CD8-positive, alpha-beta memory T cell (primary cell): ENCODE measurements around the gene ULK3. TPM values are rescaled to one million over a fixed set of nuclear protein-coding genes. Genes with fewer than 3 reads are reported as not detected.
A peak's percentile ranks its signal among the peaks of the same experiment; 100 is the strongest.

Experiments
- CTCF ChIA-PET: fragments of 350-600 bp; sonication (Branson Sonifier 250); formaldehyde crosslinking; loops from one replicate; lab custom pipeline; 2021; ENCODE audit warnings: antibody characterized with exemption; lab: Charles Lee
- POLR2A ChIA-PET: fragments of 350-600 bp; sonication (Branson Sonifier 250); formaldehyde crosslinking; loops from one replicate; lab custom pipeline; 2021; ENCODE audit warnings: antibody characterized with exemption; lab: Charles Lee
- DNase-seq, 5 donors: peaks; one replicate each; pipeline versions ENCODE4 v3.0.0 to v3.0.0-alpha.2; 2020 to 2022; ENCODE audit warnings: mixed read lengths in 1 of 5
- H3K27ac ChIP-seq: one replicate; pipeline ENCODE4 v1.7.0; 2013; ENCODE audit warnings: low read depth, mild to moderate bottlenecking, low read length, moderate library complexity
- H3K27me3 ChIP-seq: 2 replicates; pipeline ENCODE4 v1.7.0; 2013; ENCODE audit warnings: low read length, mild to moderate bottlenecking; ENCODE audit not compliant: insufficient read depth, poor library complexity, severe bottlenecking
- H3K36me3 ChIP-seq: 2 replicates; pipeline ENCODE4 v1.7.0; 2013; ENCODE audit warnings: mild to moderate bottlenecking, low read length, moderate library complexity; ENCODE audit not compliant: insufficient read depth
- H3K4me1 ChIP-seq: 2 replicates; pipeline ENCODE4 v1.7.0; 2013; ENCODE audit warnings: mild to moderate bottlenecking, low read length, moderate library complexity; ENCODE audit not compliant: insufficient read depth
- H3K4me3 ChIP-seq: 2 replicates; pipeline ENCODE4 v1.7.0; 2013; ENCODE audit warnings: mild to moderate bottlenecking, low read length
- H3K9me3 ChIP-seq: 2 replicates; pipeline ENCODE4 v1.7.0; 2013; ENCODE audit warnings: mild to moderate bottlenecking, low read length
- H3K27ac Mint-ChIP-seq, 8 donors: one replicate each; pipeline ENCODE4 v1.8.0; 2020 to 2021; ENCODE audit warnings: mixed read lengths in 8 of 8, mild to moderate bottlenecking in 6 of 8, inconsistent platforms in 3 of 8, moderate library complexity in 3 of 8
- H3K27me3 Mint-ChIP-seq, 2 donors: one replicate each; pipeline ENCODE4 v1.8.0; 2020 to 2021; ENCODE audit warnings: mixed read lengths in 2 of 2, mild to moderate bottlenecking in 1 of 2, moderate library complexity in 1 of 2
- H3K36me3 Mint-ChIP-seq, 3 donors: one replicate each; pipeline ENCODE4 v1.8.0; 2020 to 2021; ENCODE audit warnings: mixed read lengths in 3 of 3, inconsistent platforms in 1 of 3, mild to moderate bottlenecking in 1 of 3
- H3K4me1 Mint-ChIP-seq, 3 donors: one replicate each; pipeline ENCODE4 v1.8.0; 2020 to 2021; ENCODE audit warnings: mixed read lengths in 3 of 3, inconsistent platforms in 1 of 3, mild to moderate bottlenecking in 1 of 3
- H3K4me3 Mint-ChIP-seq, 7 donors: one replicate each; pipeline ENCODE4 v1.8.0; 2020 to 2021; ENCODE audit warnings: mixed read lengths in 7 of 7, mild to moderate bottlenecking in 6 of 7, moderate library complexity in 4 of 7, inconsistent platforms in 2 of 7
- H3K9me3 Mint-ChIP-seq, 5 donors: one replicate each; pipeline ENCODE4 v1.8.0; 2020 to 2022; ENCODE audit warnings: mixed read lengths in 5 of 5, mild to moderate bottlenecking in 3 of 5, moderate library complexity in 2 of 5, inconsistent platforms in 1 of 5
- polyA plus RNA-seq: library from polyadenylated mRNA; unstranded; fragments of 300-500 nt; fragmentation: Illumina TruSeq; gene quantifications from one replicate; pipeline ENCODE4 v1.2.3, GENCODE V29; 2021
- total RNA-seq, 2 experiments: library from RNA; stranded (reverse); gene quantifications; one replicate each; pipeline ENCODE4 v1.2.3, GENCODE V29; 2021

ULK3 gene
- total and polyA plus RNA-seq, 3 experiments from 2014 or later: 43.1 to 60.1 (median 53.9) TPM

DNA sequence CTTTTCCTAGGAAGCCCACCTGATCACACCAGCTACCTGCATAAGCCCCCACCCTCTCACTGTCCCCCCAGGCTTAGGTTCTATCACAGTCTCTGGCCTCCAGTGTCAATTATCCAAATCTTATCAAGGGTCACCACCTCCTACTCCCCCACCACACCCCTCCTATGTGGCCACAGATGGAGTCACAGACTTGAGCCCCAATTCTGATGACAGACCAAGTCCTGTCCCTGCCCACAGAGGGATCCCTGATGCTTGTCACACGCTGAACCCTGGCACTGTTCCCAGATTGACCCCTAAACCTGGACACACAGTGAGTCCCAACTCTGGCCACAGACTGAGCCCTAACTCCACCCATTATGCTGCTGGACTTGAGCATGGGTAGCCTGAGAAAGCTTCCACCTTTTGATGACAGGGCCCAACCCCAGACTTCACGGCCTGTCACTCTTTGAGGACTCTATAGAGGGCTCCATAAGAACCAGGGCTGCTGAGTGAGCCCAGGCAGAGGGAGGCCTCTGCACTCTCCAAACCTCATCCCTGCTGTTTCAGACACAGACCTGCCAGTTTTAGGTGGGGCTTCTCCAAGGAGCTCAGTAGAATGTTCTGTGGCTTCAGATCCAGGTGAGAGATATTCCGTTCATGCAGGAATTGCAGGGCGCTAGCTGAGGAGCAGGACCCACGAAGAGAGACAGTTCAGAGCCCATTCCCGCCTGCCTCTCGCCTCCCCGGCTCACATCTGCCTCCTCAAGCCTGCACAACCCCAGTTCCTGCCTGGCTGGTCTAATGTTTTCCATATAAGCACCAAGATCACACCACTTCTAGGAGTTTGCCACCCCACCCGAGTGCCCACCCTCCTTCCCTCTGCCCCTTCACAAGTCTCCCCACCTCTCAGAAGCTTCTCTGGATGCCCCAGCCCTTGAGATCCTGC, 1.8 kb downstream of the ULK3 start:
- POLR2A ChIA-PET: interaction anchor here (0.5 to 0.6 kb wide), 2 partner anchors 10 to 102 kb away, joined by 3 to 5 read pairs; no protein-coding TSS in a partner anchor
- Mint-ChIP-seq H3K27me3 (no peaks in the 10 kb centered on the region), H3K27ac (peak overlapping the region in 6 of 8 donors; percentile 32 to 80 (median 68)), H3K4me1 (peaks cover 44 to 56% (median 46%) of the 10 kb centered on the region in 3 donors), H3K36me3 (peaks cover 0 to 43% (median 0%) of the 10 kb centered on the region in 3 donors), H3K9me3 (no peaks in the 10 kb centered on the region), H3K4me3 (peak overlapping the region; percentile 83 to 96 (median 88))
- DNase-seq: no peak
- no peak overlapping the region for H3K4me3 ChIP-seq
- no peaks in the 10 kb centered on the region for H3K36me3 ChIP-seq
- no peaks in the 10 kb centered on the region for H3K27me3 ChIP-seq
- no peaks in the 10 kb centered on the region for H3K9me3 ChIP-seq
- H3K4me1 ChIP-seq: peaks cover 48% of the 10 kb centered on the region
- CTCF ChIA-PET: interaction anchor here (1.2 to 3.8 kb wide), 7 partner anchors 14 to 109 kb away, joined by 3 to 44 read pairs (median 5); no protein-coding TSS in a partner anchor
- H3K27ac ChIP-seq: no peak overlapping the region

DNA sequence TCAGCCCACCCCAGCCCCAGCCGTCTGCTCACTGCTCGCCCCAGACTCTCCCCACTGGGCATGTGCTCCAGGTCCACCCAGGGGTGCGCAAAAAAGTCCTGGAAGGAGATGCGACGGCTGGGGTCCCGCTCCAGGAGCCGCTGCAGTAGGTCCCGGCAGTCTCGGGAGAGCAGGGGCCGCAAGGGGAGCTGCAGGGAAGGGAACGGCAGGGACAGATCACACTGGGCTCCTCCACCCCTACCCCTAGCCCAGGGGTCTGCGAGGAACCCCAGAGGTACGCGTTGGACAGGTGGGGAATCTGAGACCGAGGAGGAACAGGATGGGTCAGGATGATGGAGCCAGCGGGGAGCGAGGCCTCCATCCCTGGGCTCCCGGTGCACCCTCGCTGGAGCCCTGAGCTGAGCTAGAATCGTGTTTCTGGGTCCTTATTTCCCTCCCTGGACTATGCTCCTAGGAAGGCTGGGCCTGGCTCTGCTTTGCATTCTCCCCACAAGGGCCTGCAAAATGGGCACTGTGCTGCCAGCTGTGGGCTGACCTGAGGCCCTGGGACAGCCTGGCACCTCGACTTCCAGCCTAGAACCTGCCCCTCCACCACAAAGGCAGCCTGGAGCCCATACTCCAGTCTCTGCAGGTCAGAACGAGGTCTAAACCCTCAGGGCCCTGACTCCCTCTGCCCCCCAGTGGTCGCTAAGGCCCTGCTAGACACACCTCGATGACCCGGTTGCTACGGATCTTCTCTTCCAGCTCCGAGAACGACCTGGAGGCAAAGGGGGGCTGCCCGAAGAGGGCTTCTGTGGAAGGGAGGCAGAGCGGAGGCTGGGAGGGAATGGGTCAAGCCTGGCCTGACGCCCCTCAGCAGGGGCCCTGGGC, 3.2 kb downstream of the ULK3 start:
- ChIA-PET POLR2A (no interaction called here), CTCF (interaction anchor here (1.2 to 1.7 kb wide), 3 partner anchors 12 to 62 kb away, joined by 4 to 5 read pairs (median 5); no protein-coding TSS in a partner anchor)
- H3K27me3 ChIP-seq: no peaks in the 10 kb centered on the region
- H3K9me3 ChIP-seq: no peaks in the 10 kb centered on the region
- H3K4me1 ChIP-seq: peaks cover 34% of the 10 kb centered on the region
- peaks cover 33 to 45% (median 35%) of the 10 kb centered on the region in 3 donors for H3K4me1 Mint-ChIP-seq
- no peak for DNase-seq
- peak overlapping the region in 2 of 7 donors; percentile 15 to 39 for H3K4me3 Mint-ChIP-seq
- H3K9me3 Mint-ChIP-seq: no peaks in the 10 kb centered on the region
- H3K27ac ChIP-seq: no peak overlapping the region
- peak overlapping the region in 2 of 8 donors; percentile 12 to 24 for H3K27ac Mint-ChIP-seq
- H3K36me3 ChIP-seq: no peaks in the 10 kb centered on the region
- no peak overlapping the region for H3K4me3 ChIP-seq
- H3K36me3 Mint-ChIP-seq: peaks cover 0 to 42% (median 2%) of the 10 kb centered on the region in 3 donors
- no peaks in the 10 kb centered on the region for H3K27me3 Mint-ChIP-seq

DNA sequence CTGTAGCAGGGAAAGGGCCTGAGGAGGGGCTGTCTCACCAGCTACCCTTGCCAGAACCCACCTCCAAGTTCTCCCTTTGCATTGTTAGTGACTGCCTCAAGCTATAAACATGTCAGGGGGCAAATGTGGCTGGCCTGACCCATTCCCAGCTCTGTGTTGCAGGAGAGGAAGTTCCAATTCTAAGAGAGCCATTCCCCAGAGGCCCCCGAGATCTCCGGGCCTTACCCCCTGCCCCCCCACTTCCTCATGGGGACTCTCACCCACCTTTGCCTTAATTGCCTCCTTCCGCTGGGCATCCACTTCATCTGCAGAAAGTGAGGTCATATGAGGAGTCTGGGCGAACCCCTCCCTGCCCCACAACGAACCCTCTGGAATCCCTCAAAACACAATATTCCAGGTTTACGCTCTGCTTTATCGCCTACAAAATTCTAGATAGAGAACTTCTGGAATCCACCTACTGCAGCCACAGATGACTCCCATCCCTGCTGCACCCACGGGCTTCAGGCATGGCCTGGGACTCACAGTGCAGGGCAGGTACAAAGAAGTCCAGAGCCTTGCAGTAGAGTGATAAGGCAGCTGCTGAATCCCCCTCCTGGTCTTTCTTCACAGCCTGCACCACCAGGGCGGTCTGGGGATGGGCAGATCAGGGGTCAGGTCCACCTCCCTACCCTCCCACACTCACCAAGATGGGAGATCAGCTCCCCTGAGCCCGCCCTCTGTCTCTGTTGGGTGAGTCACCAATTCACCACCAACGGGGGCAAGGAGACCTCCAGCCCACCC, 4.0 kb downstream of the ULK3 start:
- Mint-ChIP-seq H3K4me3 (no peak overlapping the region), H3K27me3 (no peaks in the 10 kb centered on the region), H3K4me1 (peaks cover 27 to 37% (median 28%) of the 10 kb centered on the region in 3 donors), H3K9me3 (no peaks in the 10 kb centered on the region), H3K27ac (peak overlapping the region in 1 of 8 donors; percentile 72), H3K36me3 (peaks cover 0 to 42% (median 2%) of the 10 kb centered on the region in 3 donors)
- H3K9me3 ChIP-seq: no peaks in the 10 kb centered on the region
- ChIA-PET CTCF (interaction anchor here (1.0 to 1.7 kb wide), 3 partner anchors 10 to 68 kb away, joined by 3 to 7 read pairs (median 4); no protein-coding TSS in a partner anchor), POLR2A (no interaction called here)
- H3K36me3 ChIP-seq: no peaks in the 10 kb centered on the region
- H3K27me3 ChIP-seq: no peaks in the 10 kb centered on the region
- no peak overlapping the region for H3K4me3 ChIP-seq
- H3K27ac ChIP-seq: no peak overlapping the region
- peaks cover 26% of the 10 kb centered on the region for H3K4me1 ChIP-seq
- no peak for DNase-seq

DNA sequence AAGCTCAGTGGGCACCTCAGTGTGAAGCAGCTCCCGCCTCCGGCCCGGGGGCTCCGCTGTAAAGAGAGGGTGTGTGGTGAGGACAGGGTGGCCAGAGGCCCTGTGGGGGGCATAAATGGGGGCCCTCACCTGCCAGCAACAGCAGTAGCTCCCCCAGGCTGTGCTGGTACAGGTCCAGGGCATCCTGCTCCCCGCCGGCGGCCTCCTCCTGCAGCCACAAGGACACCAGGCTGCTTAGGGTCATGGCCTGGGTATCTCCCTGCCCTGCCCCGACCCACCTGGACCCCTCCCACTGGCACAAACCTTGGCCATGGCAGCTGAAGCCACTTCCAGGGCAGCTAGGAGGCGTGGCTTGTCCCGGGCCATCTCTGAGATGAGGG, 4.8 kb downstream of the ULK3 start:
- POLR2A ChIA-PET: no interaction called here
- Histone ChIP-seq H3K4me1 (peaks cover 19% of the 10 kb centered on the region), H3K36me3 (no peaks in the 10 kb centered on the region), H3K27ac (no peak overlapping the region), H3K27me3 (no peaks in the 10 kb centered on the region), H3K9me3 (no peaks in the 10 kb centered on the region), H3K4me3 (no peak overlapping the region)
- CTCF ChIA-PET: interaction anchor here (1.0 to 3.5 kb wide), 4 partner anchors 9 to 67 kb away, joined by 3 to 16 read pairs (median 6); no protein-coding TSS in a partner anchor
- H3K36me3 Mint-ChIP-seq: peaks cover 0 to 42% (median 2%) of the 10 kb centered on the region in 3 donors
- no peaks in the 10 kb centered on the region for H3K9me3 Mint-ChIP-seq
- no peak for DNase-seq
- H3K4me1 Mint-ChIP-seq: peaks cover 22 to 29% (median 24%) of the 10 kb centered on the region in 3 donors
- no peak overlapping the region for H3K27ac Mint-ChIP-seq
- no peak overlapping the region for H3K4me3 Mint-ChIP-seq
- no peaks in the 10 kb centered on the region for H3K27me3 Mint-ChIP-seq

DNA sequence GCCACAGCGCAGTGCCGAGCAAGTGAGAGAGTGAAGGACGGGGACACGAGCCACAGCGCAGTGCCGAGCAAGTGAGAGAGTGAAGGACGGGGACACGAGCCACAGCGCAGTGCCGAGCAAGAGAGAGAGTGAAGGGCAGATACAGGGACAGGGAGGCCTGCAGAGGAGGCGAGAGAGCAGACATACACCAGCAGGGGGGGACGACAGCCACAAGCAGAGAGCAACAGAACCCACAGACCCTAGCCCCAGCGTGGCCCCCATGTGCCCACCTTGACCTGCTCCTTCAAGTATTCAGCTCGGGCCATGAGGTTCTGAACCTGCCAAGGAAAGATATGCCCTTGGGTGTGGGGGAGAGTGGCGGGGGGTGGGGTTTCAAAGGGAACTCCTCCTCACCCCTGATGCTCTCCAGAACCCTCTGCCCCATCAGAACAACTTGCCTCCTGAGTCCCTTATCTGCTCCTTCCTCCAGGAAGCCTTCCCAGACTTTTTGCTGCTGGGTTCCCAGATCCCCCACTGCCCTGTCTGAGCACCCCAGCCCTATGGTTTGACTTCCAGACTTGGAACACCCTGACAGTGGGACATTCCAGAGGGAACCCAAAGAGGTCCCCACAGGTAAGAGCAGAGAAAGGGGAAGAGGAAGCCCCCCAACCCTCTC, 5.3 kb downstream of the ULK3 start:
- peaks cover 18% of the 10 kb centered on the region for H3K4me1 ChIP-seq
- H3K4me1 Mint-ChIP-seq: peaks cover 22 to 25% (median 23%) of the 10 kb centered on the region in 3 donors
- H3K4me3 ChIP-seq: no peak overlapping the region
- no peaks in the 10 kb centered on the region for H3K9me3 ChIP-seq
- H3K36me3 Mint-ChIP-seq: peaks cover 0 to 41% (median 2%) of the 10 kb centered on the region in 3 donors
- H3K36me3 ChIP-seq: no peaks in the 10 kb centered on the region
- no peaks in the 10 kb centered on the region for H3K27me3 Mint-ChIP-seq
- no peak for DNase-seq
- H3K27ac Mint-ChIP-seq: peak overlapping the region in 2 of 8 donors; percentile 17 to 88
- no peaks in the 10 kb centered on the region for H3K9me3 Mint-ChIP-seq
- peak overlapping the region in 1 of 7 donors; percentile 77 for H3K4me3 Mint-ChIP-seq
- no peak overlapping the region for H3K27ac ChIP-seq
- POLR2A ChIA-PET: interaction anchor here (0.6 kb wide), 2 partner anchors 44 to 56 kb away, joined by 3 to 7 read pairs; no protein-coding TSS in a partner anchor
- CTCF ChIA-PET: interaction anchor here (1.6 to 3.5 kb wide), 2 partner anchors 64 to 66 kb away, joined by 7 to 16 read pairs; no protein-coding TSS in a partner anchor
- no peaks in the 10 kb centered on the region for H3K27me3 ChIP-seq

DNA sequence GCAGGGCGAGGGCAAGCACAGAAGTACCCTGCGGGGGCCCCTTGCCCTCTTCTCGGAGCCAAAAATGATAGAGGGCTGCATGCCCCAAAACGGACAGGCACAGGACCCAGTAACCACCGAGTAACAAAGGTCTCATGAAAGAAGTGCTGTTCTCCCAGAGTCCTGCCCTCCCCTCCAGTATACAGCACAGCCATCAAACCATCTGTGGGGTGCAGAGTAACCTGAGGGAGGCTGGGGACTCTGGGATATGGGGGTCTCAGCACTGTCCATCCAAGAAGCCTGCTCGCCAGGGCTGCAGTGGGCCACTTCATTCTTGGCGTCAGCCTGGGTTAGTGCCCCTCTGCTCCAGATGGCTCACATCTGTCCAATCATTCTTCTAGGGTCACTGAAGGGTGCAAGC, 6.1 kb downstream of the ULK3 start:
- Mint-ChIP-seq H3K4me3 (no peak overlapping the region), H3K36me3 (peaks cover 0 to 39% (median 2%) of the 10 kb centered on the region in 3 donors), H3K4me1 (peaks cover 14 to 17% (median 16%) of the 10 kb centered on the region in 3 donors), H3K27me3 (no peaks in the 10 kb centered on the region), H3K9me3 (no peaks in the 10 kb centered on the region), H3K27ac (peak overlapping the region in 1 of 8 donors; percentile 97)
- Histone ChIP-seq H3K4me1 (peaks cover 11% of the 10 kb centered on the region), H3K4me3 (no peak overlapping the region), H3K9me3 (no peaks in the 10 kb centered on the region), H3K36me3 (no peaks in the 10 kb centered on the region), H3K27me3 (no peaks in the 10 kb centered on the region), H3K27ac (no peak overlapping the region)
- CTCF ChIA-PET: interaction anchor here (0.8 to 3.5 kb wide), 4 partner anchors 8 to 66 kb away, joined by 3 to 16 read pairs (median 6); no protein-coding TSS in a partner anchor
- no peak for DNase-seq
- POLR2A ChIA-PET: no interaction called here
